Endothelial cell of umbilical vein (primary cell): ENCODE measurements around the gene NUB1. TPM values are rescaled to one million over a fixed set of nuclear protein-coding genes. Genes with fewer than 3 reads are reported as not detected.

Experiments
- BruUV-seq: library from RNA; stranded (reverse); fragments of 400-500 nt; replicated peaks from 2 replicates; lab custom pipeline; 2021; lab: Mats Ljungman, UMichigan
- CTCF ChIA-PET: fragments of 300-600, 350-600 bp; sonication (Branson Sonifier 250); formaldehyde crosslinking; loops from one replicate; lab custom pipeline; 2021; ENCODE audit warnings: antibody characterized with exemption, inconsistent platforms; lab: Charles Lee
- POLR2A ChIA-PET: fragments of 300-600, 350-600 bp; sonication (Branson Sonifier 250); formaldehyde crosslinking; loops from one replicate; lab custom pipeline; 2021; ENCODE audit warnings: antibody characterized with exemption, inconsistent platforms; lab: Charles Lee
- DNase-seq: peaks from one replicate; pipeline ENCODE4 v3.0.0-alpha.2; 2011; ENCODE audit warnings: low read depth, low spot score
- FAIRE-seq: peaks from 2 replicates; lab custom pipeline; 2011; peaks lifted over from hg19 to GRCh38; lab: Jason Lieb, UNC
- H2AFZ ChIP-seq: 2 replicates; pipeline ENCODE4 v1.6.0; 2012; ENCODE audit warnings: low read depth, low read length, control low read depth, inconsistent platforms
- H3K27ac ChIP-seq: 2 replicates; pipeline ENCODE4 v1.5.1; 2011; ENCODE audit warnings: low read depth, mild to moderate bottlenecking, control low read depth, low read length, moderate library complexity; ENCODE audit not compliant: insufficient read depth
- H3K27me3 ChIP-seq, 2 experiments: 2 replicates each; pipeline versions ENCODE4 v1.6.0 to v1.6.1; 2011; ENCODE audit warnings: low read length in 2 of 2, mixed read lengths in 1 of 2; ENCODE audit not compliant: control insufficient read depth in 2 of 2, insufficient read depth in 2 of 2
- H3K36me3 ChIP-seq, 2 experiments: 2 replicates in 1 of 2; 3 replicates in 1 of 2; pipeline ENCODE4 v1.5.1; 2011; ENCODE audit warnings: low read length in 2 of 2, mild to moderate bottlenecking in 1 of 2, moderate library complexity in 1 of 2; ENCODE audit not compliant: control insufficient read depth in 2 of 2, insufficient read depth in 2 of 2; ENCODE audit errors: extremely low read depth in 1 of 2
- H3K4me1 ChIP-seq: 3 replicates; pipeline ENCODE4 v1.5.1; 2011; ENCODE audit warnings: mild to moderate bottlenecking, low read length; ENCODE audit not compliant: control insufficient read depth, insufficient read depth; ENCODE audit errors: extremely low read depth
- H3K4me2 ChIP-seq: 2 replicates; pipeline ENCODE4 v1.6.1; 2011; ENCODE audit warnings: low read length, control low read depth, mixed read lengths; ENCODE audit not compliant: insufficient read depth
- H3K4me3 ChIP-seq, 3 experiments: fragments of 200-600 bp in 1 of 3; sonication (generic), shearing (Covaris generic) in 1 of 3; replicated peaks in 1 of 3; 2 replicates each; pipeline ENCODE4 v1.5.1; 2011 to 2016; ENCODE audit warnings: control low read depth in 3 of 3, low read length in 3 of 3, mild to moderate bottlenecking in 2 of 3, inconsistent platforms in 1 of 3, low read depth in 1 of 3, moderate library complexity in 1 of 3; ENCODE audit not compliant: insufficient read depth in 1 of 3
- H3K79me2 ChIP-seq: 2 replicates; pipeline ENCODE4 v1.6.0; 2012; ENCODE audit warnings: low read length, inconsistent platforms; ENCODE audit not compliant: control insufficient read depth, insufficient read depth
- H3K9ac ChIP-seq: replicated peaks from 2 replicates; pipeline ENCODE3; 2011; ENCODE audit warnings: low read length, control low read depth; ENCODE audit not compliant: insufficient read depth; ENCODE audit errors: extremely low read depth
- H3K9me1 ChIP-seq: replicated peaks from 3 replicates; pipeline ENCODE4 v1.6.0; 2011; ENCODE audit warnings: mild to moderate bottlenecking, low read length; ENCODE audit not compliant: control insufficient read depth, insufficient read depth; ENCODE audit errors: extremely low read depth
- H3K9me3 ChIP-seq: replicated peaks from 2 replicates; pipeline ENCODE4 v1.5.1; 2012; ENCODE audit warnings: low read length, inconsistent platforms; ENCODE audit not compliant: control insufficient read depth, insufficient read depth
- H4K20me1 ChIP-seq: replicated peaks from 2 replicates; pipeline ENCODE3; 2011; ENCODE audit warnings: mild to moderate bottlenecking, low read length; ENCODE audit not compliant: control insufficient read depth, insufficient read depth; ENCODE audit errors: extremely low read depth
- EZH2 ChIP-seq: IDR thresholded peaks from 2 replicates; pipeline ENCODE4 v1.6.1; 2012; ENCODE audit warnings: borderline replicate concordance, low read depth, mild to moderate bottlenecking, moderate library complexity, low read length, inconsistent platforms; ENCODE audit not compliant: severe bottlenecking
- FOS ChIP-seq: IDR thresholded peaks from 2 replicates; pipeline ENCODE4 v1.6.1; 2011; ENCODE audit warnings: mild to moderate bottlenecking, low read length, moderate library complexity, borderline replicate concordance; ENCODE audit not compliant: insufficient read depth
- GATA2 ChIP-seq: IDR thresholded peaks from 2 replicates; pipeline ENCODE4 v1.7.0; 2011; ENCODE audit warnings: low read depth, mild to moderate bottlenecking, moderate library complexity, mixed read lengths, low read length; ENCODE audit not compliant: insufficient read length, insufficient read depth
- JUN ChIP-seq: IDR thresholded peaks from 2 replicates; pipeline ENCODE4 v1.6.1; 2011; ENCODE audit warnings: borderline replicate concordance, low read depth; ENCODE audit not compliant: insufficient read length, insufficient read depth
- MYC ChIP-seq: IDR thresholded peaks from one replicate; pipeline ENCODE4 v1.6.1; 2011; ENCODE audit warnings: mild to moderate bottlenecking, low read depth, low read length
- POLR2A ChIP-seq: IDR thresholded peaks from 2 replicates; pipeline ENCODE4 v1.6.1; 2012; ENCODE audit warnings: low read depth, mild to moderate bottlenecking, control low read depth, low read length
- POLR2AphosphoS5 ChIP-seq: IDR thresholded peaks from 2 replicates; pipeline ENCODE4 v1.6.1; 2012; ENCODE audit warnings: low read depth, mild to moderate bottlenecking, control low read depth, low read length, moderate library complexity; ENCODE audit not compliant: insufficient read depth
- dilution Hi-C: fragments of 300-500 bp; cut with MboI; formaldehyde crosslinking; loops from one replicate; pipeline ENCODE4 v1.15.0; 2019; ENCODE audit warnings: low sequenced_read_pairs; ENCODE audit not compliant: extremely low pct_ligation_motif_present
- intact Hi-C: fragments of 100-400 bp; cut with micrococcal nuclease; formaldehyde crosslinking; loops from one replicate; pipeline ENCODE4 v1.10.0; 2022
- polyA plus RNA-seq, 4 experiments: library from polyadenylated mRNA; depleted of rRNA in 3 of 4; stranded (reverse) in 3 of 4; unstranded in 1 of 4; fragments of >200 nt; gene quantifications; 2 replicates each; pipeline versions ENCODE4 v1.2.1 to v1.2.3, GENCODE V29; 2011 to 2012; ENCODE audit warnings: missing spikeins in 1 of 4
- total RNA-seq: library from RNA; stranded (reverse); gene quantifications from 2 replicates; pipeline ENCODE4 v1.2.3, GENCODE V29; 2021
- TF ChIP-seq, protein P1 (sequence below), 2 donors: IDR thresholded peaks; 1 replicate in 1 of 2; 2 replicates in 1 of 2; pipeline ENCODE4 v1.5.1; 2011; ENCODE audit warnings: low read length in 2 of 2, mild to moderate bottlenecking in 2 of 2, moderate library complexity in 2 of 2, control low read depth in 1 of 2, inconsistent platforms in 1 of 2, low read depth in 1 of 2; ENCODE audit not compliant: insufficient read depth in 1 of 2; ENCODE audit errors: extremely low read depth in 1 of 2
- TF ChIP-seq, protein P2 (sequence below): IDR thresholded peaks from 2 replicates; pipeline ENCODE4 v1.6.1; 2011; ENCODE audit not compliant: insufficient read depth, insufficient read length

NUB1 gene
- total and polyA plus RNA-seq, 2 donors (not counting 3 experiments of a cell fraction or from before 2014, with no cell fraction given) = 28.0 to 46.2 TPM

DNA sequence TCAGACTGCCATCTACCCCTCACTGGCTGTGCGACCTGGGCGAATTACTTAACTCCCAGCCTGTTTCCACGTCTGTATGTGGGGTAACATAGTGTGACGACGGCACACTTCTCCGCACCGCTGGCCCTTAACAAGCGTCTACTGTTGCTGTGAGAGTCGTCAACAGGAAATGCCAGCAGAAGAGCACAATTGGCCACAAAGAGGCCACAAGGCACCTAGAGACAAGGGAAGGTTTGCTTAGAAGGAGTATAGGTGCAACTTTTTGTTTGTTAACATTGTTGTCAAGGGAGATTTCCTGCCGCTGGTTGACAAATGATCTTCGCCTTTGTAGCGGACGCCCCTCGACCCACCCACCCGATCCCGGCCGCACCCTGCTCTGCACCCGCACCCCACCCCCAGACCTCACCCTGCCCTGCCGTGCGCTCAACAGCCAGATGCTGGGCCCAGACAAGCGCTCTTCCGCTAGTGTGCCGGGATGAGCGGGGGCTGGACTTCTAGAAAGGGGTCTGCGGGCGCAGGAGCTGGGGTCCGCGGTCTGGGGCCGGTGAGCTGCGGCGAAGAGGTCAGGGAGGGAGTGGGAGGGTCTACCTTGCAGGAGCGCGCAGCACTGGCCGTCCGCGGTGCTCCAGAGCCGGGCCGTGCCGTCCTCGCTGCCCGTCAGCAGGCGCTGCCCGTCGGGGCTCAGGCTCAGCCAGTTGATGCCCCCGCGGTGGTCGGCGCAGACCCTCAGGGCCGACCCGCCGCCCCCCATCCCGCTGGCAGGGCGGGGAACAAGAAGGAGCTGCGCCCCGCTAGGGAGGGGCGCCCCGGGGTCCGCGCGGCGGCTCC is 67.4 kb downstream of the NUB1 start:
- no peak for FAIRE-seq
- H3K9me3 ChIP-seq = no peaks in the 10 kb centered on the region
- H3K27ac ChIP-seq = no peak overlapping the region
- intact Hi-C loops (no loop called here), dilution Hi-C loops (no loop called here)
- H3K4me2 ChIP-seq = no peak overlapping the region
- no peak overlapping the region for H2AFZ ChIP-seq
- no peaks in the 10 kb centered on the region for H3K36me3 ChIP-seq
- H3K79me2 ChIP-seq = no peaks in the 10 kb centered on the region
- H3K9me1 ChIP-seq = no peaks in the 10 kb centered on the region
- TF ChIP-seq GATA2 (no peak), FOS (no peak), POLR2AphosphoS5 (no peak), MYC (no peak), POLR2A (no peak), JUN (no peak), EZH2 (no peak)
- TF ChIP-seq, protein P1, sequence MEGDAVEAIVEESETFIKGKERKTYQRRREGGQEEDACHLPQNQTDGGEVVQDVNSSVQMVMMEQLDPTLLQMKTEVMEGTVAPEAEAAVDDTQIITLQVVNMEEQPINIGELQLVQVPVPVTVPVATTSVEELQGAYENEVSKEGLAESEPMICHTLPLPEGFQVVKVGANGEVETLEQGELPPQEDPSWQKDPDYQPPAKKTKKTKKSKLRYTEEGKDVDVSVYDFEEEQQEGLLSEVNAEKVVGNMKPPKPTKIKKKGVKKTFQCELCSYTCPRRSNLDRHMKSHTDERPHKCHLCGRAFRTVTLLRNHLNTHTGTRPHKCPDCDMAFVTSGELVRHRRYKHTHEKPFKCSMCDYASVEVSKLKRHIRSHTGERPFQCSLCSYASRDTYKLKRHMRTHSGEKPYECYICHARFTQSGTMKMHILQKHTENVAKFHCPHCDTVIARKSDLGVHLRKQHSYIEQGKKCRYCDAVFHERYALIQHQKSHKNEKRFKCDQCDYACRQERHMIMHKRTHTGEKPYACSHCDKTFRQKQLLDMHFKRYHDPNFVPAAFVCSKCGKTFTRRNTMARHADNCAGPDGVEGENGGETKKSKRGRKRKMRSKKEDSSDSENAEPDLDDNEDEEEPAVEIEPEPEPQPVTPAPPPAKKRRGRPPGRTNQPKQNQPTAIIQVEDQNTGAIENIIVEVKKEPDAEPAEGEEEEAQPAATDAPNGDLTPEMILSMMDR (IDR thresholded peaks at IDR 0.05; ENCODE audit: extremely low read depth in 1 of 2, insufficient read depth in 1 of 2, low read depth in 1 of 2, low read length in 2 of 2) = no peak
- TF ChIP-seq, protein P2, sequence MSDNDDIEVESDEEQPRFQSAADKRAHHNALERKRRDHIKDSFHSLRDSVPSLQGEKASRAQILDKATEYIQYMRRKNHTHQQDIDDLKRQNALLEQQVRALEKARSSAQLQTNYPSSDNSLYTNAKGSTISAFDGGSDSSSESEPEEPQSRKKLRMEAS = no peak
- no peaks in the 10 kb centered on the region for H3K4me1 ChIP-seq
- H3K9ac ChIP-seq = no peak overlapping the region
- no peak for DNase-seq
- BruUV-seq = no TSS peak
- ChIA-PET CTCF (no interaction called here), POLR2A (no interaction called here)
- no peaks in the 10 kb centered on the region for H4K20me1 ChIP-seq
- H3K27me3 ChIP-seq = peaks cover 43 to 53% of the 10 kb centered on the region in 2 experiments
- H3K4me3 ChIP-seq = no peak overlapping the region
